WI38 (cell line): ENCODE data around the gene SMC5.
"Not testable (repeated sequence)": the region's sequence is repeated elsewhere in the genome, so short reads cannot be mapped to it uniquely, and the experiment has no call there.

Experiments
- H3K4me3 ChIP-seq: 2 replicates; pipeline ENCODE4 v1.5.1; 2011; ENCODE audit warnings: low read depth, mild to moderate bottlenecking, control low read depth, low read length
- TF ChIP-seq, protein P1 (sequence below): IDR thresholded peaks from 2 replicates; pipeline ENCODE4 v1.5.1; 2012; ENCODE audit warnings: low read depth, mild to moderate bottlenecking, control low read depth, low read length

SMC5 gene

DNA sequence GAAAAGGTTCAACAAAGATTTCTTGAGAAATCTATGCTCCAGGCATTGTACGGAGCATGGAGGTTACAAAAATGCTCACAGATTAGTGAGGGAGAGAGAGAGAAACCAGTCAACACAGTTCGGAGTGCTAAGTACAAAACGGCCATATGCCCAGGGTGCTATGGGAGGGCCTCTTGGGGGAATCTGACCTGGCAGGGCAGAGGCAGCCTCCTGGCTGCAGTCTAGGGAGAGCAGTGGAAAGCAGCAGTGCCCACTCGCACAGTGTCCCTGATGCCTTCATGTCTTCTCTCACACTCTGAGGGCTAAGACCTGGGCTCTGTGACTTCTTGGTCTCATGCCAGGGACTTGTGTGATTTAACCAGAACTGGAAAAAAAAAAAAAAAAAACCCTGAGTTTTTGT is 29.8 kb upstream of the SMC5 start:
- TF ChIP-seq, protein P1, sequence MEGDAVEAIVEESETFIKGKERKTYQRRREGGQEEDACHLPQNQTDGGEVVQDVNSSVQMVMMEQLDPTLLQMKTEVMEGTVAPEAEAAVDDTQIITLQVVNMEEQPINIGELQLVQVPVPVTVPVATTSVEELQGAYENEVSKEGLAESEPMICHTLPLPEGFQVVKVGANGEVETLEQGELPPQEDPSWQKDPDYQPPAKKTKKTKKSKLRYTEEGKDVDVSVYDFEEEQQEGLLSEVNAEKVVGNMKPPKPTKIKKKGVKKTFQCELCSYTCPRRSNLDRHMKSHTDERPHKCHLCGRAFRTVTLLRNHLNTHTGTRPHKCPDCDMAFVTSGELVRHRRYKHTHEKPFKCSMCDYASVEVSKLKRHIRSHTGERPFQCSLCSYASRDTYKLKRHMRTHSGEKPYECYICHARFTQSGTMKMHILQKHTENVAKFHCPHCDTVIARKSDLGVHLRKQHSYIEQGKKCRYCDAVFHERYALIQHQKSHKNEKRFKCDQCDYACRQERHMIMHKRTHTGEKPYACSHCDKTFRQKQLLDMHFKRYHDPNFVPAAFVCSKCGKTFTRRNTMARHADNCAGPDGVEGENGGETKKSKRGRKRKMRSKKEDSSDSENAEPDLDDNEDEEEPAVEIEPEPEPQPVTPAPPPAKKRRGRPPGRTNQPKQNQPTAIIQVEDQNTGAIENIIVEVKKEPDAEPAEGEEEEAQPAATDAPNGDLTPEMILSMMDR: no peak

DNA sequence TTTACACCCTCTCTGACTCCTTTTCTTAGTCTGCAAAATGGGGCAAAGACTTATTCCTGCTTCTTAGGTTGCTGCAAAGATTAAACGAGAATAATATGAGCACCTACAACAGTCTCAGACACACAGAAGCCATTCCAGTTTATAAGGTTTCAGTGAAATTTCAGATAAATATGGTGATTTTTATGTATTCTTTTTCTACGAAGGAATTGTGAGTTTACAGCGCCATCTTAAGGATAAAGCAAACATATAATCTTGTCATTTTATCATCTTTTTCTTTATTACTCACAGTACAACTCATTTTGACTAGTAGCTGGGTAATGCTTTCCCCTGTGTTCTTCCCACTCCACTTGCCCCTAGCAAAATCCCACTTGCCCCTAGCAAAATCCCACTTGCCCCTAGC is 29.2 kb upstream of the SMC5 start:
- TF ChIP-seq, protein P1: peak; percentile 17; the same call in 1 of the 2 replicates
- H3K4me3 ChIP-seq: no peak overlapping the region

More for the DNA sequence above, 29.8 kb upstream of the SMC5 start:
- H3K4me3 ChIP-seq: no peak overlapping the region

DNA sequence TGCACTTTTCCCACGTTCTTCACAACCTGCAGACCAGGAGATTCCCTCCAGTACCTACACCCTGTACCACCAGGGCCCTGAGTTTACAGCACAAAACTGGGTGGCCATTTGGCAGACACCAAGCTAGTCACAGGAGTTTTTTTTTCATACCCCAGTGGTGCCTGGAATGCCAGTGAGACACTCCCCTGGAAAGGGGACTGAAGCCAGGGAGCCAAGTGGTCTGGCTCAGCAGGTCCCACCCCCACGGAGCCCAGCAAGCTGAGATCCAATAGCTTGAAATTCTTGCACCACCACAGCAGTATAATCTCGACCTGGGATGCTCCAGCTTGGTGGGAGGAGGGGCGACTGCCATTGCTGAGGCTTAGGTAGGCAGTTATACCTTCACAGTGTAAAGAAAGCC is 26.3 kb upstream of the SMC5 start:
- TF ChIP-seq, protein P1: no peak
- no peak overlapping the region for H3K4me3 ChIP-seq

DNA sequence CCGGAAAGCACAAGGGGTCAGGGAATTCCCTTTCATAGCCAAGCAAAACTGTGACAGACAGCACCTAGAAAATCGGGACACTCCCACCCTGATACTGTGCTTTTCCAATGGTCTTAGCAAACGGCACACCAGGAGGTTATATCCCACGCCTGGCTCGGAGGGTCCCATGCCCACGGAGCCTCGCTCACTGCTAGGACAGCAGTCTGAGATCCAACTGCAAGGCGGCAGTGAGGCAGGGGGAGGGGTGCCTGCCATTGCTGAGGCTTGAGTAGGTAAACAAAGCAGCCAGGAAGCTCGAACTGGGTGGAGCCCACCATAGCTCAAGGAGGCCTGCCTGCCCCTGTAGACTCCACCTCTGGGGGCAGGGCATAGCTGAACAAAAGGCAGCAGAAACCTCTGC is 24.6 kb upstream of the SMC5 start:
- H3K4me3 ChIP-seq: not testable (repeated sequence)

DNA sequence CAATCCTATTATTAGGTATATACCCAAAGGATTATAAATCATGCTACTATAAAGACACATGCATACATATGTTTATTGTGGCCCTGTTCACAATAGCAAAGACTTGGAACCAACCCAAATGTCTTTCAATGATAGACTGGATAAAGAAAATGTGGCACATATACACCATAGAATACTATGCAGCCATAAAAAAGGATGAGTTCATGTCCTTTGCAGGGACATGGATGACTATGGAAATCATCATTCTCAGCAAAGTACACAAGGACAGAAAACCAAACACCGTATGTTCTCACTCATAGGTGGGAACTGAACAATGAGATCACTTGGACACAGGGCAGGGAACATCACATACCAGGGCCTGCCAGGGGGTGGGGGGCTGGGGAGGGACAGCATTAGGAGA is 12.8 kb upstream of the SMC5 start:
- not testable (repeated sequence) for H3K4me3 ChIP-seq

DNA sequence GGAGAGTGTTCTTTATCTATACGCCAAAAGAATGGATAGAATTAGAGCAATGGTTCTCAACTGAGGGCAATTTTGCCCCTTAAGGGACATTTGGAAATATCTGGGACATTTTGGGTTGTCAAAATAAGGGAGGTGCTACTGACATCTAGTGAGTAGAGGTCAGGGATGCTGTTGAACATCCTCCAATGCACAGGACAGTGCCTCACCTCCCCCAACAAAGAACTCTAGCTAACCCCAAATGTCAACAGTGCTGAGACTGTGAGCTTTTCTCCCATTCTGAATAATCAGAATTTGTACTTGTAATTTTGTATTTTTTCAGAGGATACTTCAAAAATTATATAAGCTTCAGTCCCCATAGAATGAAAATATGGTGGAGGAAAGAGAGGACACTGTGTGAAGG is 8.6 kb upstream of the SMC5 start:
- no peak overlapping the region for H3K4me3 ChIP-seq
- TF ChIP-seq, protein P1: no peak

DNA sequence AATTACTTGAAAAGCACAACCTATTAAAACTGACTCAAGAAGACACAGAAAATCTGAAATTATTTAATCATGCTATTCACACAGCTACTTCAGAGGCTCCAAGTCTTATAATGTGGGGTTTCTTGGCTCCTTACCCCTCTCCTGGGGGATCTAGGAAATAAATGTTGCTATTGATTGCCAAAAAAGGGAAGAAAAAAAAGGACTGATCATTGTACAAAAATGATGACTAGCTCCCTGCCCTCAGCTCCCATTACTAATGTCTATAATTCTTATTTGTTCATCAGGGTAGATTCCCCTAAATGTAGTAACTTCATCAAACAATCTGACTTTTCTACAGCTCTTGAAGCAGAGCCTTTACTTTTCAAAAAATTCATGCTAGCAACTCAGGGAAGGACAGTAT is 3.3 kb upstream of the SMC5 start:
- peak overlapping the region; percentile 93 for H3K4me3 ChIP-seq
- TF ChIP-seq, protein P1: no peak

DNA sequence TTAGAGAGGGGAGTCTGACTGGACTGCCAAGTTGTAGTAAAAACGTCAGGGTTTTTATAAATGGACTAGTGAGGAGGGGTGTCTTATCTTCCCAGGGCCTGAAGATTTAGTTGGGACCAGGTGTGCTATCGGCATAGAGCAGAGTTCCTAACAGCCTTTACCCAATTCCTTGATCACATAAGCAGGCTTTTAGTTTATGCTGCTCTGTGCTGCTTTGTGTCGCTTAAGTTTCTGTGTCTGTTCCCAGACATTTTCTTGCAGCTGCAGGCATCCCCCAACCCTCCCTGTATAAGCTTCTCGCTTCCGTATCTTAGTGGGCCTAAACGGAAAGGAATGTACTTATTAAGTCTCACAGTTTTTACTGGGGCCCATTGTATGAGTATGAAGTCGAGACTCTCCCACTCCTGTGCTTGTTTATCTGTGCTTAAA is 2.6 kb upstream of the SMC5 start:
- H3K4me3 ChIP-seq: peak overlapping the region; percentile 93
- TF ChIP-seq, protein P1: no peak

DNA sequence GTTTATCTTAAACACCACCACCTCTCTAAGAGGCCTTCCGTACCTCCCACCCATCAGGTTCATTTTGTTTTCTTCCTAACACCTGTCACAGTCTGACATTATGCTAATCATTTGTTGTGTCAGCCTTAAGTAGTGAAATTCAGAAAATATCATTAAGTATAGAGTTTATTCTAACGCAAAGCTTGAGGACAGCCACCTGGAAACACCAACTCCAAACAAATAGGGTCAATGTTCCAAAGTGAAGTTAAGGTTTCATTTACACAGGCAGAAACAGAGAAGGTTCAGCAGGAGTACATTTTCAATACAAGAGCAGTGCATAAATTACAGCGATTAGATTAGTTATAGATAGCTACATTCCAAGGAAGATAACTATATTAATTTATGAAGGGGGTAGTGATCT is 1.3 kb upstream of the SMC5 start:
- TF ChIP-seq, protein P1: no peak
- peak overlapping the region; percentile 93 for H3K4me3 ChIP-seq
